ENCODE measurements around the gene ADARB2.
"Not testable (repeated sequence)": the region's sequence is repeated elsewhere in the genome, so short reads cannot be mapped to it uniquely, and the experiment has no call there.

Gene ADARB2

DNA sequence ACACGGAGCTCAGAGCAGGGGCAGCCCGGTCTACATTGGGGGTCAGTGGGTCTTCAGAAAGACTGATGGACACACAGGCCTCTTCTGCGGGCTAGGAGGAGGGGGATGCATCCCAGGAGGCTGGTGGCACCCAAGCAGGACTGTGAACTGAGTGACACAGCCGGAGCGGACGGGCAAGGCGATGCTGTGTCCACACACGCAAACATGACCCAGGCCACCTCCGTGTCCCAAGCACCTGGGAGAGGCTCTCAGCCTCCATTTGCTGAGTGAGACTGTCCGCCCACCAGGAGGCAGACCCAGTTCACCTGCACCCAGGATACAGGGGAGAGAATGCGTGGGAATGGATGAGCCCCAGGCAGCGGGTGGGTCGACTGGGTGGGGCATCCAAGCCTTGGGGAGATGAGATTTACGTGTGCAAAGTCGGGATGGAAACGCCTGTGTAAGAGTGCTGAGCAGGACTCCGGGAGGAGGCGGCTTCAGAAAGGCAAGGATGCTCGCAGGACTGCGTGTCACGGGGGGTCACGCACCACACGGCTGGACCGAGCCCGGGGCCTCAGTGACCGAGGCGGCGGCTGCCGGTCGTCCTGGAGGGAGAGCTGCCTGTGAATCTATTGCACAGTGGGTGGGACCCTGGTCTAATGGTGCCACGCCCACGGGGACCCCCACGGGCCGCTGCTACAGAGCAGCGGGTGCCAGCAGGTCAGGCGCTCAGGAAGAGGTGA, 262.8 kb downstream of the ADARB2 start:
- ATAC-seq (replicated peaks), result no peak
- no peak for DNase-seq
- Mint-ChIP-seq H3K27ac (no peak overlapping the region), H3K9me3 (no peaks in the 10 kb centered on the region), H3K4me3 (no peak overlapping the region), H3K36me3 (ENCODE audit: insufficient read depth) (no peaks in the 10 kb centered on the region), H3K27me3 (peaks cover 42 to 93% of the 10 kb centered on the region in 2 donors), H3K4me1 (ENCODE audit: low read depth in 2 of 2) (no peaks in the 10 kb centered on the region)

GRCh38 chr10:1473874-1474273, 263.5 kb downstream of the ADARB2 start:
- ATAC-seq (replicated peaks) (no peak), DNase-seq (no peak)
- Mint-ChIP-seq H3K9me3 (no peaks in the 10 kb centered on the region), H3K36me3 (ENCODE audit: insufficient read depth) (no peaks in the 10 kb centered on the region), H3K4me3 (no peak overlapping the region), H3K27ac (no peak overlapping the region), H3K27me3 (peaks cover 36 to 93% of the 10 kb centered on the region in 2 donors), H3K4me1 (ENCODE audit: low read depth in 2 of 2) (no peaks in the 10 kb centered on the region)

DNA sequence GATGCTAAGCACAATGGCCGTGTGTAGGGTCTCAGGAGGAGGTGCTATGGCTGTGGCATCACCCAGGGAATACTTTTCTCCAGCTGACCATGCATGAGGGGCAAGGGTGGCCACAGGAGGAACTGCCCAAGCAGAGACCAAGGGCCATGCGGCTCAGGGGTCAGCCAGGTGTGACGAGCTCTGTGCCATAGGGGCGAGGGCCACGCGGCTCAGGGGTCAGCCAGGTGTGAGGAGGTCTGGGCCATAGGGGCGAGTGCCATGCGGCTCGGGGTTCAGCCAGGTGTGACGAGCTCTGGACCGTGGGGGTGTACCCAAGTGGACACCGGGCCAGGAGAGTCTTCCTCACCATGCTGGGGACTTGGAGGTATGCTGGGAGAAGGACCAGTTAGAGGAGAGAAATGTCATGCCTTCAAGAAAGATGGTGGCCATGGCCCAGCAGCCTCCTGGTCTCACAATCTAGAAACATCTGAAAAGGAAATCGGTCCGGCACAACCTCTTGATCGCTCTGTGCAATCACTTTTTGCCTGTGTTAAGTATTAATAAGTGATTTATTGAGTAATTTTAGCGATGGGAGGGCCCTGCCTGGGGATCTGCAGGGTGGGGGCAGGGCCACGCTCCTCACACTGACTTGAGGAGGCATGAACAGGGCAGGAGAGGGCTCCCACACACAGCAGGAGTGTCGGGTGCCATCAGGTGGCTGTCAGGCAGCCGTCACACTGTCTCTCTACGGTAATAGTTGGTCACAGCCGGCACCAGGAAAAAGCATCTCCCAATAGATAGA, 265.0 kb downstream of the ADARB2 start:
- DNase-seq, result no peak
- ATAC-seq (replicated peaks), result no peak
- no peaks in the 10 kb centered on the region for H3K9me3 Mint-ChIP-seq
- H3K4me1 Mint-ChIP-seq (ENCODE audit: low read depth in 2 of 2), result no peaks in the 10 kb centered on the region
- peaks cover 29 to 83% of the 10 kb centered on the region in 2 donors for H3K27me3 Mint-ChIP-seq
- no peaks in the 10 kb centered on the region for H3K36me3 Mint-ChIP-seq (ENCODE audit: insufficient read depth)
- H3K27ac Mint-ChIP-seq, result no peak overlapping the region
- no peak overlapping the region for H3K4me3 Mint-ChIP-seq

- DNase-seq, result no peak
- H3K36me3 Mint-ChIP-seq (ENCODE audit: insufficient read depth), result no peaks in the 10 kb centered on the region
- ATAC-seq (replicated peaks), result no peak
- no peaks in the 10 kb centered on the region for H3K4me1 Mint-ChIP-seq (ENCODE audit: low read depth in 2 of 2)
- H3K27me3 Mint-ChIP-seq, result peaks cover 29 to 57% of the 10 kb centered on the region in 2 donors
- no peak overlapping the region for H3K27ac Mint-ChIP-seq
- H3K4me3 Mint-ChIP-seq, result no peak overlapping the region
- H3K9me3 Mint-ChIP-seq, result no peaks in the 10 kb centered on the region
Observed at GRCh38 chr10:1468811-1469210, 268.5 kb downstream of the ADARB2 start.

GRCh38 chr10:1467334-1468076, 269.8 kb downstream of the ADARB2 start:
- H3K27me3 Mint-ChIP-seq, result peaks cover 24 to 57% of the 10 kb centered on the region in 2 donors
- DNase-seq, result no peak
- no peak overlapping the region for H3K4me3 Mint-ChIP-seq
- H3K9me3 Mint-ChIP-seq, result no peaks in the 10 kb centered on the region
- peaks cover 0 to 3% of the 10 kb centered on the region in 2 donors for H3K4me1 Mint-ChIP-seq (ENCODE audit: low read depth in 2 of 2)
- H3K36me3 Mint-ChIP-seq (ENCODE audit: insufficient read depth), result no peaks in the 10 kb centered on the region
- H3K27ac Mint-ChIP-seq, result no peak overlapping the region
- no peak for ATAC-seq (replicated peaks)

- DNase-seq (no peak), ATAC-seq (replicated peaks) (no peak)
- no peaks in the 10 kb centered on the region for H3K36me3 Mint-ChIP-seq (ENCODE audit: insufficient read depth)
- peaks cover 0 to 4% of the 10 kb centered on the region in 2 donors for H3K4me1 Mint-ChIP-seq (ENCODE audit: low read depth in 2 of 2)
- no peak overlapping the region for H3K27ac Mint-ChIP-seq
- H3K4me3 Mint-ChIP-seq, result no peak overlapping the region
- no peaks in the 10 kb centered on the region for H3K9me3 Mint-ChIP-seq
- peaks cover 16 to 50% of the 10 kb centered on the region in 2 donors for H3K27me3 Mint-ChIP-seq
Observed at GRCh38 chr10:1465993-1466764, 271.1 kb downstream of the ADARB2 start.

DNA sequence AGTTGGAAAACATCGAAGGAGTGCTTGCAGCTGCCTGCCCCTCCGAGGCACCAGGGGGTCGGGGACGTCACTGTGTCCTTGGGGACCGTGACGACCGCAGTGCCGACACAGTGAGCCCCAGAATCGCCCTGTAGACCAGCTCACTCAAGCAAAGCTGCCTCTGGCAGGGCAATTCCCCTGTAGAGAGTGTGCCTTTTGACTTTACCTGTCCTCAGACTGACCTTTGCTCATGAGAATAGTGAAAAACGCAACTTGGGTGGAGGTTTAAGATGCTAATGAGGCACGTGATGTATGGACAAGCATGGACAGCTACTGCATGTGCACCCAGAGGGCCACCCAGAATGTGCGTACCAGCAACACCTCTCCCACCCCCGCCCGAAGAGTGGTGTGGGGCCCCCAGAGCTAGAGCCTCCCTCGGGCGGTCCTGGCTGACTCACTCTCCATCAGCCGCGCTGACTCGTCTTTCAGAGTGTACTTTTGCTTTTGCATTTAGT, 271.9 kb downstream of the ADARB2 start:
- Mint-ChIP-seq H3K4me3 (no peak overlapping the region), H3K4me1 (ENCODE audit: low read depth in 2 of 2) (peaks cover 0 to 4% of the 10 kb centered on the region in 2 donors), H3K27me3 (peaks cover 16 to 49% of the 10 kb centered on the region in 2 donors), H3K36me3 (ENCODE audit: insufficient read depth) (no peaks in the 10 kb centered on the region), H3K27ac (no peak overlapping the region), H3K9me3 (no peaks in the 10 kb centered on the region)
- DNase-seq (no peak), ATAC-seq (replicated peaks) (no peak)

- Mint-ChIP-seq H3K9me3 (no peaks in the 10 kb centered on the region), H3K27me3 (peaks cover 11 to 43% of the 10 kb centered on the region in 2 donors), H3K27ac (no peak overlapping the region), H3K4me1 (ENCODE audit: low read depth in 2 of 2) (peaks cover 0 to 4% of the 10 kb centered on the region in 2 donors), H3K36me3 (ENCODE audit: insufficient read depth) (no peaks in the 10 kb centered on the region), H3K4me3 (no peak overlapping the region)
- ATAC-seq (replicated peaks) (no peak), DNase-seq (no peak)
Observed at GRCh38 chr10:1464881-1465417, 272.4 kb downstream of the ADARB2 start.

DNA sequence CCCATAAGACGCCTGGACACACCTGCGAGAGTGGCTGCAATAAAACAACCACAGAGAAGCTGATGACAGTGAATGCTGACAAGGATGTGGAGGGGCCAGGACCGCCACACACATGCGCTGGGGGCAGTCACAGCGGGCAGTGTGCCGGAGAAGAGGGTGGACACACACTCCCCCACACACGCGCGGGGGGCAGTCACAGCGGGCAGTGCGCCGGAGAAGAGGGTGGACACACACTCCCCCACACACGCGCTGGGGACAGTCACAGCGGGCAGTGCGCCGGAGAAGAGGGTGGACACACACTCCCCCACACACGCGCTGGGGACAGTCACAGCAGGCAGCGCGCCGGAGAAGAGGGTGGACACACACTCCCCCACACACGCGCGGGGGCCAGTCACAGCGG, 273.4 kb downstream of the ADARB2 start:
- H3K4me1 Mint-ChIP-seq (ENCODE audit: low read depth in 2 of 2); H3K9me3 Mint-ChIP-seq; H3K36me3 Mint-ChIP-seq (ENCODE audit: insufficient read depth); DNase-seq; ATAC-seq (replicated peaks); H3K4me3 Mint-ChIP-seq: not testable (repeated sequence)
- H3K27ac Mint-ChIP-seq, result peak overlapping the region in 1 of 2 donors; percentile 44
- peaks cover 12 to 34% of the 10 kb centered on the region in 2 donors for H3K27me3 Mint-ChIP-seq

- DNase-seq (no peak), ATAC-seq (replicated peaks) (no peak)
- H3K4me1 Mint-ChIP-seq (ENCODE audit: low read depth in 2 of 2), result peaks cover 0 to 4% of the 10 kb centered on the region in 2 donors
- H3K4me3 Mint-ChIP-seq, result no peak overlapping the region
- peaks cover 18 to 36% of the 10 kb centered on the region in 2 donors for H3K27me3 Mint-ChIP-seq
- peaks cover 2% of the 10 kb centered on the region for H3K36me3 Mint-ChIP-seq (ENCODE audit: insufficient read depth)
- H3K9me3 Mint-ChIP-seq, result no peaks in the 10 kb centered on the region
- peak overlapping the region in 1 of 2 donors; percentile 44 for H3K27ac Mint-ChIP-seq
Observed at GRCh38 chr10:1462994-1463633, 274.2 kb downstream of the ADARB2 start.

GRCh38 chr10:1462521-1462920, 274.8 kb downstream of the ADARB2 start:
- Mint-ChIP-seq H3K36me3 (ENCODE audit: insufficient read depth) (peaks cover 2% of the 10 kb centered on the region), H3K27ac (no peak overlapping the region), H3K9me3 (no peaks in the 10 kb centered on the region), H3K4me1 (ENCODE audit: low read depth in 2 of 2) (peaks cover 0 to 4% of the 10 kb centered on the region in 2 donors), H3K27me3 (peaks cover 24 to 42% of the 10 kb centered on the region in 2 donors), H3K4me3 (no peak overlapping the region)
- no peak for DNase-seq
- no peak for ATAC-seq (replicated peaks)

- peaks cover 0 to 4% of the 10 kb centered on the region in 2 donors for H3K4me1 Mint-ChIP-seq (ENCODE audit: low read depth in 2 of 2)
- peaks cover 2% of the 10 kb centered on the region for H3K36me3 Mint-ChIP-seq (ENCODE audit: insufficient read depth)
- no peaks in the 10 kb centered on the region for H3K9me3 Mint-ChIP-seq
- H3K27ac Mint-ChIP-seq, result no peak overlapping the region
- ATAC-seq (replicated peaks) (no peak), DNase-seq (no peak)
- no peak overlapping the region for H3K4me3 Mint-ChIP-seq
- H3K27me3 Mint-ChIP-seq, result peaks cover 29 to 46% of the 10 kb centered on the region in 2 donors
Observed at GRCh38 chr10:1462032-1462431, 275.3 kb downstream of the ADARB2 start.
